HepG2 (cell line): ENCODE results near the gene CST3. TPM values are rescaled to one million over a fixed set of nuclear protein-coding genes. Genes with fewer than 3 reads are reported as not detected.

ENCODE experiments used
- CEBPB ChIP-seq: IDR thresholded peaks from 2 replicates; pipeline ENCODE4 v1.6.1; 2011; ENCODE audit warnings: low read depth, low read length, improper control_type of control experiment, borderline replicate concordance
- DNMT1 ChIP-seq: sonication (generic); formaldehyde crosslinking; IDR thresholded peaks from 2 replicates; pipeline ENCODE4 v1.5.1; 2020; ENCODE audit warnings: mild to moderate bottlenecking, missing genetic modification reagents
- ERF ChIP-seq: IDR thresholded peaks from 2 replicates; pipeline ENCODE4 v1.6.1; 2018; ENCODE audit warnings: missing biosample characterization, missing genetic modification reagents
- GABPB1 ChIP-seq: IDR thresholded peaks from 2 replicates; pipeline ENCODE4 v1.6.1; 2016; ENCODE audit warnings: mild to moderate bottlenecking, missing genetic modification reagents, moderate library complexity, missing compliant biosample characterization
- GMEB2 ChIP-seq: IDR thresholded peaks from 2 replicates; pipeline ENCODE4 v1.6.1; 2016; ENCODE audit warnings: missing biosample characterization, missing genetic modification reagents, low read depth
- HOXA7 ChIP-seq: sonication (generic); formaldehyde crosslinking; IDR thresholded peaks from 2 replicates; pipeline ENCODE4 v1.8.1; 2022; ENCODE audit warnings: mild to moderate bottlenecking, missing genetic modification reagents, moderate library complexity
- MAF1 ChIP-seq: sonication (generic); formaldehyde crosslinking; IDR thresholded peaks from 2 replicates; pipeline ENCODE4 v1.5.0; 2020; ENCODE audit warnings: missing genetic modification reagents, borderline replicate concordance
- MAFF ChIP-seq: IDR thresholded peaks from 2 replicates; pipeline ENCODE4 v1.6.1; 2011; ENCODE audit warnings: low read depth, low read length, improper control_type of control experiment
- NR2F2 ChIP-seq: IDR thresholded peaks from 2 replicates; pipeline ENCODE4 v1.6.1; 2012; ENCODE audit warnings: low read depth, inconsistent platforms, borderline replicate concordance
- PPARG ChIP-seq: conservative IDR thresholded peaks from 2 replicates; pipeline ENCODE4 v1.6.1; 2016; ENCODE audit warnings: missing biosample characterization, missing genetic modification reagents
- RXRB ChIP-seq: IDR thresholded peaks from 2 replicates; pipeline ENCODE4 v1.6.1; 2016; ENCODE audit warnings: borderline replicate concordance, missing genetic modification reagents, missing compliant biosample characterization
- U2AF1 ChIP-seq: fragments of 200-400 bp; formaldehyde crosslinking; optimal IDR thresholded peaks from 2 replicates; pipeline ENCODE3; 2017; ENCODE audit warnings: mild to moderate bottlenecking, low read depth, low read length
- ZNF451 ChIP-seq: sonication (generic); formaldehyde crosslinking; IDR thresholded peaks from 2 replicates; pipeline ENCODE4 v1.5.0; 2020; ENCODE audit warnings: mild to moderate bottlenecking, missing genetic modification reagents
- ZNF674 ChIP-seq: sonication (generic); formaldehyde crosslinking; IDR thresholded peaks from 2 replicates; pipeline ENCODE4 v1.5.0; 2020; ENCODE audit warnings: low read depth, mild to moderate bottlenecking, missing genetic modification reagents
- ZNF75D ChIP-seq: sonication (generic); formaldehyde crosslinking; IDR thresholded peaks from 2 replicates; pipeline ENCODE4 v1.8.1; 2023; ENCODE audit warnings: missing genetic modification reagents, mild to moderate bottlenecking, borderline replicate concordance
- polyA plus RNA-seq, 8 experiments: library from polyadenylated mRNA; depleted of rRNA in 3 of 8; stranded (reverse) in 7 of 8; unstranded in 1 of 8; fragments of >200 nt; fragmentation: Illumina TruSeq in 4 of 8; extraction: Trizol in 4 of 8; gene quantifications; 2 replicates each; pipeline versions ENCODE4 v1.2.1 to v1.2.3, GENCODE V29; 2011 to 2016; ENCODE audit warnings: low read depth in 4 of 8, missing spikeins in 1 of 8, mixed read lengths in 1 of 8; ENCODE audit not compliant: insufficient read depth in 1 of 8
- total RNA-seq, 5 experiments: library from RNA; depleted of rRNA; stranded (reverse); fragments of >200 nt; fragmentation: Illumina TruSeq; extraction: Trizol; gene quantifications; 2 replicates each; pipeline ENCODE4 v1.2.3, GENCODE V29; 2016; ENCODE audit warnings: low read depth in 1 of 5
- TF ChIP-seq, protein P1 (sequence below): IDR thresholded peaks from 2 replicates; pipeline ENCODE4 v1.4.0; 2020; ENCODE audit warnings: mild to moderate bottlenecking, missing genetic modification reagents
- TF ChIP-seq, protein P2 (sequence below): sonication (generic); formaldehyde crosslinking; IDR thresholded peaks from 2 replicates; pipeline ENCODE4 v1.4.0; 2020; ENCODE audit warnings: missing genetic modification reagents, borderline replicate concordance
- TF ChIP-seq, protein P3 (sequence below): sonication (generic); formaldehyde crosslinking; IDR thresholded peaks from 2 replicates; pipeline ENCODE4 v1.4.0; 2020; ENCODE audit warnings: missing genetic modification reagents

The CST3 gene
- total and polyA plus RNA-seq, 2 of the 13 experiments (the other 11 are each of a cell fraction or from before 2014, with no cell fraction given) = 690 to 1,005 TPM

DNA sequence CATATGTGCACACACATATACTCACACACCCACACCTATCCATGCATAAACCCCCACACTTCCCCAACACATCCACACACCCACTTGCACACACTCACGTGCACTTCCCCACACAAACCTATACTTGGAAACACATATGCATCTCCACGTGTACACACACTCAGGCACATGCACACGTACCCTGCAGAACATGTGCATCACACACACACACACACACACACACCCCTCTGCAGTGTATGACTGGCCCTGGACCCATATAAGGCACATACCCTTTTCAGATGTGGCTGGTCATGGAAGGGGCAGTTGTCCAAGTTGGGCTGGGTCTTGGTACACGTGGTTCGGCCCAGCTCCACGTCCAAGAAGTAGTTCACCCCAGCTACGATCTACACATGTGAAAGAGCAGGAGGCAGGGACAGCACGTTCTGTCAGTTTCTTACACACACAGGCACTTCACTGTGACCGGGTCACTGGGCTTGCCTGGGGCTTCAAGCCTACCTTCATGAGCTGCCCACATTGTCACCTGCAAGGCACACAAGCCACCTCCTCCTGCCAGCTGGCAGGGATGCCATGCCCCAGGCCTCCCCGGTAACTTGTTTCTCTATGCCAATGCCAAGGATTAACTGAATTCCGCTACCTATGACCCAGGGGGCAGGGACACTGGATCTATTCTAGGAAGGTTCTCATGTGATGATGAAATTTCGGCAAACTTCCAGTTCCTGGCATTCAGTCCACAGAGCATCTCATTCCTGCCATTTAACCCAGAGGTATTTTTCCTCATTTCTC lies 2.6 kb downstream of the CST3 start (continued):
- TF ChIP-seq, protein P1, sequence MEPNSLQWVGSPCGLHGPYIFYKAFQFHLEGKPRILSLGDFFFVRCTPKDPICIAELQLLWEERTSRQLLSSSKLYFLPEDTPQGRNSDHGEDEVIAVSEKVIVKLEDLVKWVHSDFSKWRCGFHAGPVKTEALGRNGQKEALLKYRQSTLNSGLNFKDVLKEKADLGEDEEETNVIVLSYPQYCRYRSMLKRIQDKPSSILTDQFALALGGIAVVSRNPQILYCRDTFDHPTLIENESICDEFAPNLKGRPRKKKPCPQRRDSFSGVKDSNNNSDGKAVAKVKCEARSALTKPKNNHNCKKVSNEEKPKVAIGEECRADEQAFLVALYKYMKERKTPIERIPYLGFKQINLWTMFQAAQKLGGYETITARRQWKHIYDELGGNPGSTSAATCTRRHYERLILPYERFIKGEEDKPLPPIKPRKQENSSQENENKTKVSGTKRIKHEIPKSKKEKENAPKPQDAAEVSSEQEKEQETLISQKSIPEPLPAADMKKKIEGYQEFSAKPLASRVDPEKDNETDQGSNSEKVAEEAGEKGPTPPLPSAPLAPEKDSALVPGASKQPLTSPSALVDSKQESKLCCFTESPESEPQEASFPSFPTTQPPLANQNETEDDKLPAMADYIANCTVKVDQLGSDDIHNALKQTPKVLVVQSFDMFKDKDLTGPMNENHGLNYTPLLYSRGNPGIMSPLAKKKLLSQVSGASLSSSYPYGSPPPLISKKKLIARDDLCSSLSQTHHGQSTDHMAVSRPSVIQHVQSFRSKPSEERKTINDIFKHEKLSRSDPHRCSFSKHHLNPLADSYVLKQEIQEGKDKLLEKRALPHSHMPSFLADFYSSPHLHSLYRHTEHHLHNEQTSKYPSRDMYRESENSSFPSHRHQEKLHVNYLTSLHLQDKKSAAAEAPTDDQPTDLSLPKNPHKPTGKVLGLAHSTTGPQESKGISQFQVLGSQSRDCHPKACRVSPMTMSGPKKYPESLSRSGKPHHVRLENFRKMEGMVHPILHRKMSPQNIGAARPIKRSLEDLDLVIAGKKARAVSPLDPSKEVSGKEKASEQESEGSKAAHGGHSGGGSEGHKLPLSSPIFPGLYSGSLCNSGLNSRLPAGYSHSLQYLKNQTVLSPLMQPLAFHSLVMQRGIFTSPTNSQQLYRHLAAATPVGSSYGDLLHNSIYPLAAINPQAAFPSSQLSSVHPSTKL (CRISPR knock-in tag) = peak; percentile 61
- TF ChIP-seq, protein P2, sequence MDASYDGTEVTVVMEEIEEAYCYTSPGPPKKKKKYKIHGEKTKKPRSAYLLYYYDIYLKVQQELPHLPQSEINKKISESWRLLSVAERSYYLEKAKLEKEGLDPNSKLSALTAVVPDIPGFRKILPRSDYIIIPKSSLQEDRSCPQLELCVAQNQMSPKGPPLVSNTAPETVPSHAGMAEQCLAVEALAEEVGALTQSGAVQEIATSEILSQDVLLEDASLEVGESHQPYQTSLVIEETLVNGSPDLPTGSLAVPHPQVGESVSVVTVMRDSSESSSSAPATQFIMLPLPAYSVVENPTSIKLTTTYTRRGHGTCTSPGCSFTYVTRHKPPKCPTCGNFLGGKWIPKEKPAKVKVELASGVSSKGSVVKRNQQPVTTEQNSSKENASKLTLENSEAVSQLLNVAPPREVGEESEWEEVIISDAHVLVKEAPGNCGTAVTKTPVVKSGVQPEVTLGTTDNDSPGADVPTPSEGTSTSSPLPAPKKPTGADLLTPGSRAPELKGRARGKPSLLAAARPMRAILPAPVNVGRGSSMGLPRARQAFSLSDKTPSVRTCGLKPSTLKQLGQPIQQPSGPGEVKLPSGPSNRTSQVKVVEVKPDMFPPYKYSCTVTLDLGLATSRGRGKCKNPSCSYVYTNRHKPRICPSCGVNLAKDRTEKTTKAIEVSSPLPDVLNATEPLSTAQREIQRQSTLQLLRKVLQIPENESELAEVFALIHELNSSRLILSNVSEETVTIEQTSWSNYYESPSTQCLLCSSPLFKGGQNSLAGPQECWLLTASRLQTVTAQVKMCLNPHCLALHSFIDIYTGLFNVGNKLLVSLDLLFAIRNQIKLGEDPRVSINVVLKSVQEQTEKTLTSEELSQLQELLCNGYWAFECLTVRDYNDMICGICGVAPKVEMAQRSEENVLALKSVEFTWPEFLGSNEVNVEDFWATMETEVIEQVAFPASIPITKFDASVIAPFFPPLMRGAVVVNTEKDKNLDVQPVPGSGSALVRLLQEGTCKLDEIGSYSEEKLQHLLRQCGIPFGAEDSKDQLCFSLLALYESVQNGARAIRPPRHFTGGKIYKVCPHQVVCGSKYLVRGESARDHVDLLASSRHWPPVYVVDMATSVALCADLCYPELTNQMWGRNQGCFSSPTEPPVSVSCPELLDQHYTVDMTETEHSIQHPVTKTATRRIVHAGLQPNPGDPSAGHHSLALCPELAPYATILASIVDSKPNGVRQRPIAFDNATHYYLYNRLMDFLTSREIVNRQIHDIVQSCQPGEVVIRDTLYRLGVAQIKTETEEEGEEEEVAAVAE = no peak
- TF ChIP-seq GABPB1 (CRISPR knock-in tag) = no peak
- no peak for TF ChIP-seq U2AF1
- TF ChIP-seq ZNF674 (CRISPR knock-in tag) = no peak
- TF ChIP-seq ERF (CRISPR knock-in tag) = no peak
- no peak for TF ChIP-seq MAFF
- TF ChIP-seq ZNF451 (CRISPR knock-in tag) = no peak
- TF ChIP-seq DNMT1 = no peak
- TF ChIP-seq, protein P3, sequence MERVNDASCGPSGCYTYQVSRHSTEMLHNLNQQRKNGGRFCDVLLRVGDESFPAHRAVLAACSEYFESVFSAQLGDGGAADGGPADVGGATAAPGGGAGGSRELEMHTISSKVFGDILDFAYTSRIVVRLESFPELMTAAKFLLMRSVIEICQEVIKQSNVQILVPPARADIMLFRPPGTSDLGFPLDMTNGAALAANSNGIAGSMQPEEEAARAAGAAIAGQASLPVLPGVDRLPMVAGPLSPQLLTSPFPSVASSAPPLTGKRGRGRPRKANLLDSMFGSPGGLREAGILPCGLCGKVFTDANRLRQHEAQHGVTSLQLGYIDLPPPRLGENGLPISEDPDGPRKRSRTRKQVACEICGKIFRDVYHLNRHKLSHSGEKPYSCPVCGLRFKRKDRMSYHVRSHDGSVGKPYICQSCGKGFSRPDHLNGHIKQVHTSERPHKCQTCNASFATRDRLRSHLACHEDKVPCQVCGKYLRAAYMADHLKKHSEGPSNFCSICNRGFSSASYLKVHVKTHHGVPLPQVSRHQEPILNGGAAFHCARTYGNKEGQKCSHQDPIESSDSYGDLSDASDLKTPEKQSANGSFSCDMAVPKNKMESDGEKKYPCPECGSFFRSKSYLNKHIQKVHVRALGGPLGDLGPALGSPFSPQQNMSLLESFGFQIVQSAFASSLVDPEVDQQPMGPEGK (CRISPR knock-in tag) = peak; percentile 12; the same call in 1 of the 2 replicates
- TF ChIP-seq ZNF75D = no peak
- TF ChIP-seq MAF1 (CRISPR knock-in tag) = no peak
- peak; percentile 53; the same call in 1 of the 2 replicates for TF ChIP-seq CEBPB
- TF ChIP-seq PPARG (CRISPR knock-in tag) = no peak
- TF ChIP-seq RXRB (CRISPR knock-in tag) = no peak
- TF ChIP-seq HOXA7 = peak; percentile 67; the same call in 1 of the 2 replicates
- TF ChIP-seq GMEB2 (CRISPR knock-in tag) = no peak
- no peak for TF ChIP-seq NR2F2
